WTC11 (cell line): ENCODE measurements around the gene OGG1. TPM values are rescaled to one million over a fixed set of nuclear protein-coding genes. Genes with fewer than 3 reads are reported as not detected.
A peak's percentile ranks its signal among the peaks of the same experiment; 100 is the strongest.

Experiments
- ATAC-seq: fragments of 200-7000 bp; cut with Tn5 transposase; 2 replicates; pipeline ENCODE4 v1.10.0; 2021; ENCODE audit warnings: mild to moderate bottlenecking, moderate library complexity
- CTCF ChIA-PET: fragments of 300-600 bp; sonication (Branson Sonifier 250); formaldehyde crosslinking; loops from one replicate; lab custom pipeline; 2021; ENCODE audit warnings: antibody characterized with exemption; lab: Charles Lee
- POLR2A ChIA-PET: fragments of 350-600 bp; sonication (Branson Sonifier 250); formaldehyde crosslinking; loops from one replicate; lab custom pipeline; 2021; ENCODE audit warnings: antibody characterized with exemption; lab: Charles Lee
- DNase-seq: peaks from one replicate; pipeline ENCODE4 v3.0.0; 2021; ENCODE audit warnings: low spot score
- H3K27ac Mint-ChIP-seq: 2 replicates; pipeline ENCODE4 v1.8.0; 2021; ENCODE audit warnings: mixed read lengths
- H3K27me3 Mint-ChIP-seq: 2 replicates; pipeline ENCODE4 v1.8.0; 2021; ENCODE audit warnings: low read depth, mild to moderate bottlenecking, moderate library complexity, mixed read lengths
- H3K36me3 Mint-ChIP-seq: 2 replicates; pipeline ENCODE4 v1.8.0; 2021; ENCODE audit warnings: mixed read lengths
- H3K4me1 Mint-ChIP-seq: 2 replicates; pipeline ENCODE4 v1.8.0; 2022; ENCODE audit warnings: mixed read lengths
- H3K4me3 Mint-ChIP-seq: 2 replicates; pipeline ENCODE4 v1.8.0; 2021; ENCODE audit warnings: mild to moderate bottlenecking, moderate library complexity, mixed read lengths
- H3K9me3 Mint-ChIP-seq: 2 replicates; pipeline ENCODE4 v1.8.0; 2021; ENCODE audit warnings: mixed read lengths
- CBFB ChIP-seq: sonication (generic); formaldehyde crosslinking; IDR thresholded peaks from 2 replicates; pipeline ENCODE4 v1.8.1; 2022; ENCODE audit warnings: mild to moderate bottlenecking, low read depth, missing genetic modification reagents
- CDX4 ChIP-seq: fragments of 250-450 bp; sonication (Bioruptor Pico); IDR thresholded peaks from 2 replicates; pipeline ENCODE4 v1.9.0; 2021; ENCODE audit warnings: moderate library complexity, mild to moderate bottlenecking, inconsistent platforms, borderline replicate concordance
- CREM ChIP-seq: sonication (generic); formaldehyde crosslinking; IDR thresholded peaks from 2 replicates; pipeline ENCODE4 v1.8.1; 2022; ENCODE audit warnings: mild to moderate bottlenecking, missing genetic modification reagents, moderate library complexity
- E2F4 ChIP-seq: sonication (generic); formaldehyde crosslinking; IDR thresholded peaks from 2 replicates; pipeline ENCODE4 v1.8.1; 2022; ENCODE audit warnings: low read depth, mild to moderate bottlenecking, moderate library complexity, missing genetic modification reagents, borderline replicate concordance
- FOXJ3 ChIP-seq: sonication (generic); formaldehyde crosslinking; IDR thresholded peaks from 2 replicates; pipeline ENCODE4 v1.9.0; 2021; ENCODE audit warnings: missing genetic modification reagents, mild to moderate bottlenecking, borderline replicate concordance
- GRHL2 ChIP-seq: fragments of 250-450 bp; sonication (Bioruptor Pico); IDR thresholded peaks from 2 replicates; pipeline ENCODE4 v1.8.0; 2022; ENCODE audit warnings: mild to moderate bottlenecking, moderate library complexity; ENCODE audit not compliant: insufficient replicate concordance, severe bottlenecking
- NR3C1 ChIP-seq: sonication (generic); formaldehyde crosslinking; conservative IDR thresholded peaks from 2 replicates; pipeline ENCODE4 v1.8.1; 2023; ENCODE audit warnings: low read depth, mild to moderate bottlenecking, missing genetic modification reagents
- PRDM15 ChIP-seq: sonication (generic); formaldehyde crosslinking; IDR thresholded peaks from 2 replicates; pipeline ENCODE4 v1.8.0; 2022; ENCODE audit warnings: missing genetic modification reagents
- SOX15 ChIP-seq: fragments of 250-450 bp; sonication (Bioruptor Pico); IDR thresholded peaks from 2 replicates; pipeline ENCODE4 v1.9.0; 2021; ENCODE audit warnings: mild to moderate bottlenecking
- TCF7 ChIP-seq: sonication (generic); formaldehyde crosslinking; IDR thresholded peaks from 2 replicates; pipeline ENCODE4 v1.8.0; 2022; ENCODE audit warnings: mild to moderate bottlenecking, low read depth, missing genetic modification reagents, moderate library complexity
- TEAD4 ChIP-seq: sonication (generic); formaldehyde crosslinking; IDR thresholded peaks from 2 replicates; pipeline ENCODE4 v1.8.0; 2022; ENCODE audit warnings: mild to moderate bottlenecking, missing genetic modification reagents
- ZMAT4 ChIP-seq: fragments of 250-450 bp; sonication (Bioruptor Pico); IDR thresholded peaks from 2 replicates; pipeline ENCODE4 v1.9.0; 2021; ENCODE audit warnings: mild to moderate bottlenecking
- ZNF138 ChIP-seq: sonication (generic); formaldehyde crosslinking; conservative IDR thresholded peaks from 2 replicates; pipeline ENCODE4 v1.8.1; 2022; ENCODE audit warnings: mild to moderate bottlenecking, moderate library complexity, missing genetic modification reagents
- ZNF425 ChIP-seq: fragments of 250-450 bp; sonication (Bioruptor Pico); conservative IDR thresholded peaks from 2 replicates; pipeline ENCODE4 v1.9.0; 2021; ENCODE audit warnings: mild to moderate bottlenecking
- ZSCAN18 ChIP-seq: fragments of 250-450 bp; sonication (Bioruptor Pico); IDR thresholded peaks from 2 replicates; pipeline ENCODE4 v2.1.2; 2022; ENCODE audit warnings: mild to moderate bottlenecking, moderate library complexity
- total RNA-seq: library from RNA; stranded (reverse); gene quantifications from 3 replicates; pipeline ENCODE4 v1.2.3, GENCODE V29; 2021

OGG1 gene
- total RNA-seq, 1 experiment from 2014 or later: 27.3 TPM

- ChIA-PET POLR2A (no interaction called here), CTCF (no interaction called here)
- TF ChIP-seq CBFB (CRISPR knock-in tag) (no peak), FOXJ3 (CRISPR knock-in tag) (no peak), ZNF138 (CRISPR knock-in tag) (no peak), GRHL2 (CRISPR knock-in tag) (no peak), NR3C1 (no peak), TEAD4 (CRISPR knock-in tag) (no peak), CREM (CRISPR knock-in tag) (no peak), ZSCAN18 (no peak), ZMAT4 (no peak), ZNF425 (no peak), CDX4 (CRISPR knock-in tag) (no peak), TCF7 (CRISPR knock-in tag) (no peak), E2F4 (CRISPR knock-in tag) (no peak), PRDM15 (CRISPR knock-in tag) (no peak), SOX15 (no peak)
- DNase-seq: no peak
- Mint-ChIP-seq H3K4me1 (no peaks in the 10 kb centered on the region), H3K9me3 (no peaks in the 10 kb centered on the region), H3K36me3 (peaks cover 28% of the 10 kb centered on the region), H3K27ac (no peak overlapping the region), H3K27me3 (peaks cover 32% of the 10 kb centered on the region), H3K4me3 (no peak overlapping the region)
- peak; percentile 47 for ATAC-seq
These were observed 29.4 kb downstream of the OGG1 start for GRCh38 chr3:9779075-9779593.
